Endothelial cell of umbilical vein (primary cell): ENCODE data around the gene DPP3. TPM values are rescaled to one million over a fixed set of nuclear protein-coding genes. Genes with fewer than 3 reads are reported as not detected.

Experiments used
- BruUV-seq: library from RNA; stranded (reverse); fragments of 400-500 nt; replicated peaks from 2 replicates; lab custom pipeline; 2021; lab: Mats Ljungman, UMichigan
- CTCF ChIA-PET: fragments of 300-600, 350-600 bp; sonication (Branson Sonifier 250); formaldehyde crosslinking; loops from one replicate; lab custom pipeline; 2021; ENCODE audit warnings: antibody characterized with exemption, inconsistent platforms; lab: Charles Lee
- POLR2A ChIA-PET: fragments of 300-600, 350-600 bp; sonication (Branson Sonifier 250); formaldehyde crosslinking; loops from one replicate; lab custom pipeline; 2021; ENCODE audit warnings: antibody characterized with exemption, inconsistent platforms; lab: Charles Lee
- DNase-seq: peaks from one replicate; pipeline ENCODE4 v3.0.0-alpha.2; 2011; ENCODE audit warnings: low read depth, low spot score
- FAIRE-seq: peaks from 2 replicates; lab custom pipeline; 2011; peaks lifted over from hg19 to GRCh38; lab: Jason Lieb, UNC
- H2AFZ ChIP-seq: 2 replicates; pipeline ENCODE4 v1.6.0; 2012; ENCODE audit warnings: low read depth, low read length, control low read depth, inconsistent platforms
- H3K27ac ChIP-seq: 2 replicates; pipeline ENCODE4 v1.5.1; 2011; ENCODE audit warnings: low read depth, mild to moderate bottlenecking, control low read depth, low read length, moderate library complexity; ENCODE audit not compliant: insufficient read depth
- H3K27me3 ChIP-seq, 2 experiments: 2 replicates each; pipeline versions ENCODE4 v1.6.0 to v1.6.1; 2011; ENCODE audit warnings: low read length in 2 of 2, mixed read lengths in 1 of 2; ENCODE audit not compliant: control insufficient read depth in 2 of 2, insufficient read depth in 2 of 2
- H3K36me3 ChIP-seq, 2 experiments: 2 replicates in 1 of 2; 3 replicates in 1 of 2; pipeline ENCODE4 v1.5.1; 2011; ENCODE audit warnings: low read length in 2 of 2, mild to moderate bottlenecking in 1 of 2, moderate library complexity in 1 of 2; ENCODE audit not compliant: control insufficient read depth in 2 of 2, insufficient read depth in 2 of 2; ENCODE audit errors: extremely low read depth in 1 of 2
- H3K4me1 ChIP-seq: 3 replicates; pipeline ENCODE4 v1.5.1; 2011; ENCODE audit warnings: mild to moderate bottlenecking, low read length; ENCODE audit not compliant: control insufficient read depth, insufficient read depth; ENCODE audit errors: extremely low read depth
- H3K4me2 ChIP-seq: 2 replicates; pipeline ENCODE4 v1.6.1; 2011; ENCODE audit warnings: low read length, control low read depth, mixed read lengths; ENCODE audit not compliant: insufficient read depth
- H3K4me3 ChIP-seq, 3 experiments: fragments of 200-600 bp in 1 of 3; sonication (generic), shearing (Covaris generic) in 1 of 3; replicated peaks in 1 of 3; 2 replicates each; pipeline ENCODE4 v1.5.1; 2011 to 2016; ENCODE audit warnings: control low read depth in 3 of 3, low read length in 3 of 3, mild to moderate bottlenecking in 2 of 3, inconsistent platforms in 1 of 3, low read depth in 1 of 3, moderate library complexity in 1 of 3; ENCODE audit not compliant: insufficient read depth in 1 of 3
- H3K79me2 ChIP-seq: 2 replicates; pipeline ENCODE4 v1.6.0; 2012; ENCODE audit warnings: low read length, inconsistent platforms; ENCODE audit not compliant: control insufficient read depth, insufficient read depth
- H3K9ac ChIP-seq: replicated peaks from 2 replicates; pipeline ENCODE3; 2011; ENCODE audit warnings: low read length, control low read depth; ENCODE audit not compliant: insufficient read depth; ENCODE audit errors: extremely low read depth
- H3K9me1 ChIP-seq: replicated peaks from 3 replicates; pipeline ENCODE4 v1.6.0; 2011; ENCODE audit warnings: mild to moderate bottlenecking, low read length; ENCODE audit not compliant: control insufficient read depth, insufficient read depth; ENCODE audit errors: extremely low read depth
- H3K9me3 ChIP-seq: replicated peaks from 2 replicates; pipeline ENCODE4 v1.5.1; 2012; ENCODE audit warnings: low read length, inconsistent platforms; ENCODE audit not compliant: control insufficient read depth, insufficient read depth
- H4K20me1 ChIP-seq: replicated peaks from 2 replicates; pipeline ENCODE3; 2011; ENCODE audit warnings: mild to moderate bottlenecking, low read length; ENCODE audit not compliant: control insufficient read depth, insufficient read depth; ENCODE audit errors: extremely low read depth
- CTCF ChIP-seq, 2 donors: IDR thresholded peaks; 1 replicate in 1 of 2; 2 replicates in 1 of 2; pipeline ENCODE4 v1.5.1; 2011; ENCODE audit warnings: low read length in 2 of 2, mild to moderate bottlenecking in 2 of 2, moderate library complexity in 2 of 2, control low read depth in 1 of 2, inconsistent platforms in 1 of 2, low read depth in 1 of 2; ENCODE audit not compliant: insufficient read depth in 1 of 2; ENCODE audit errors: extremely low read depth in 1 of 2
- EZH2 ChIP-seq: IDR thresholded peaks from 2 replicates; pipeline ENCODE4 v1.6.1; 2012; ENCODE audit warnings: borderline replicate concordance, low read depth, mild to moderate bottlenecking, moderate library complexity, low read length, inconsistent platforms; ENCODE audit not compliant: severe bottlenecking
- FOS ChIP-seq: IDR thresholded peaks from 2 replicates; pipeline ENCODE4 v1.6.1; 2011; ENCODE audit warnings: mild to moderate bottlenecking, low read length, moderate library complexity, borderline replicate concordance; ENCODE audit not compliant: insufficient read depth
- GATA2 ChIP-seq: IDR thresholded peaks from 2 replicates; pipeline ENCODE4 v1.7.0; 2011; ENCODE audit warnings: low read depth, mild to moderate bottlenecking, moderate library complexity, mixed read lengths, low read length; ENCODE audit not compliant: insufficient read length, insufficient read depth
- JUN ChIP-seq: IDR thresholded peaks from 2 replicates; pipeline ENCODE4 v1.6.1; 2011; ENCODE audit warnings: borderline replicate concordance, low read depth; ENCODE audit not compliant: insufficient read length, insufficient read depth
- MYC ChIP-seq: IDR thresholded peaks from one replicate; pipeline ENCODE4 v1.6.1; 2011; ENCODE audit warnings: mild to moderate bottlenecking, low read depth, low read length
- POLR2A ChIP-seq: IDR thresholded peaks from 2 replicates; pipeline ENCODE4 v1.6.1; 2012; ENCODE audit warnings: low read depth, mild to moderate bottlenecking, control low read depth, low read length
- POLR2AphosphoS5 ChIP-seq: IDR thresholded peaks from 2 replicates; pipeline ENCODE4 v1.6.1; 2012; ENCODE audit warnings: low read depth, mild to moderate bottlenecking, control low read depth, low read length, moderate library complexity; ENCODE audit not compliant: insufficient read depth
- dilution Hi-C: fragments of 300-500 bp; cut with MboI; formaldehyde crosslinking; loops from one replicate; pipeline ENCODE4 v1.15.0; 2019; ENCODE audit warnings: low sequenced_read_pairs; ENCODE audit not compliant: extremely low pct_ligation_motif_present
- intact Hi-C: fragments of 100-400 bp; cut with micrococcal nuclease; formaldehyde crosslinking; loops from one replicate; pipeline ENCODE4 v1.10.0; 2022
- polyA plus RNA-seq, 4 experiments: library from polyadenylated mRNA; depleted of rRNA in 3 of 4; stranded (reverse) in 3 of 4; unstranded in 1 of 4; fragments of >200 nt; gene quantifications; 2 replicates each; pipeline versions ENCODE4 v1.2.1 to v1.2.3, GENCODE V29; 2011 to 2012; ENCODE audit warnings: missing spikeins in 1 of 4
- total RNA-seq: library from RNA; stranded (reverse); gene quantifications from 2 replicates; pipeline ENCODE4 v1.2.3, GENCODE V29; 2021
- TF ChIP-seq, protein P1 (sequence below): IDR thresholded peaks from 2 replicates; pipeline ENCODE4 v1.6.1; 2011; ENCODE audit not compliant: insufficient read depth, insufficient read length

DPP3 gene
- total and polyA plus RNA-seq, 2 donors (not counting 3 experiments of a cell fraction or from before 2014, with no cell fraction given) = 46.4 to 50.4 TPM

GRCh38 chr11:66493130-66493529 lies 12.9 kb downstream of the DPP3 start:
- H2AFZ ChIP-seq = no peak overlapping the region
- peaks cover 0 to 25% of the 10 kb centered on the region in 2 experiments for H3K36me3 ChIP-seq
- no peak for DNase-seq
- FAIRE-seq = no peak
- no peaks in the 10 kb centered on the region for H3K4me1 ChIP-seq
- no peak overlapping the region for H3K4me3 ChIP-seq
- H4K20me1 ChIP-seq = no peaks in the 10 kb centered on the region
- intact Hi-C loops (no loop called here), dilution Hi-C loops (no loop called here)
- ChIA-PET CTCF (no interaction called here), POLR2A (no interaction called here)
- no peak overlapping the region for H3K9ac ChIP-seq
- H3K79me2 ChIP-seq = no peaks in the 10 kb centered on the region
- H3K9me3 ChIP-seq = no peaks in the 10 kb centered on the region
- no peak overlapping the region for H3K4me2 ChIP-seq
- BruUV-seq = no TSS peak
- no peaks in the 10 kb centered on the region for H3K9me1 ChIP-seq
- no peaks in the 10 kb centered on the region for H3K27me3 ChIP-seq
- TF ChIP-seq EZH2 (no peak), FOS (no peak), JUN (no peak), CTCF (IDR thresholded peaks at IDR 0.05; ENCODE audit: extremely low read depth in 1 of 2, insufficient read depth in 1 of 2, low read depth in 1 of 2, low read length in 2 of 2) (no peak), POLR2AphosphoS5 (no peak), POLR2A (no peak), MYC (no peak), GATA2 (no peak)
- TF ChIP-seq, protein P1, sequence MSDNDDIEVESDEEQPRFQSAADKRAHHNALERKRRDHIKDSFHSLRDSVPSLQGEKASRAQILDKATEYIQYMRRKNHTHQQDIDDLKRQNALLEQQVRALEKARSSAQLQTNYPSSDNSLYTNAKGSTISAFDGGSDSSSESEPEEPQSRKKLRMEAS = no peak
- H3K27ac ChIP-seq = no peak overlapping the region
